NCI-H510A treated with DMSO at 0.1 percent for 48 hours (cell line): ENCODE results near the gene NKIRAS2.
"Not testable (repeated sequence)": the region's sequence is repeated elsewhere in the genome, so short reads cannot be mapped to it uniquely, and the experiment has no call there.

Experiments used
- DNase-seq: peaks from one replicate; lab custom pipeline; 2025; lab: John Stamatoyannopoulos, UW

NKIRAS2 gene

DNA sequence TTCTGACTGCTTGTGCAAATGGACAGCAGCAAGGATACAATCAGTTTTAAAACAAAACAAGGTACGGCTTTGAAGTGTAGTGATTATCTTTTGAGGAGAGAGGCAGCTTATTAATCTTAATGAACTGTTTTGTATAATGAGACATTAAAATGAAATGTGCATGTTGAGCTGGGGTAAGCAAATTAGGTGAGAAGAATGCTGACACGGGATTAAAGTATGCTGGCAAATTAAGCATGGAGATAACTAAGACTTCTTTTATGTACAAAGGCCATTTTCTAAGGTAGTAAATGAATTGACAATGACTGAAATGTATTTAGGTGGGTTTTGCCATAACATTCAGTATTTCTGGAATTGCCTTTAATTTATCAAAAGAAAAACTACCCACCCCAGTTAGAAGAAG lies 21.4 kb upstream of the NKIRAS2 start:
- DNase-seq = no peak

DNA sequence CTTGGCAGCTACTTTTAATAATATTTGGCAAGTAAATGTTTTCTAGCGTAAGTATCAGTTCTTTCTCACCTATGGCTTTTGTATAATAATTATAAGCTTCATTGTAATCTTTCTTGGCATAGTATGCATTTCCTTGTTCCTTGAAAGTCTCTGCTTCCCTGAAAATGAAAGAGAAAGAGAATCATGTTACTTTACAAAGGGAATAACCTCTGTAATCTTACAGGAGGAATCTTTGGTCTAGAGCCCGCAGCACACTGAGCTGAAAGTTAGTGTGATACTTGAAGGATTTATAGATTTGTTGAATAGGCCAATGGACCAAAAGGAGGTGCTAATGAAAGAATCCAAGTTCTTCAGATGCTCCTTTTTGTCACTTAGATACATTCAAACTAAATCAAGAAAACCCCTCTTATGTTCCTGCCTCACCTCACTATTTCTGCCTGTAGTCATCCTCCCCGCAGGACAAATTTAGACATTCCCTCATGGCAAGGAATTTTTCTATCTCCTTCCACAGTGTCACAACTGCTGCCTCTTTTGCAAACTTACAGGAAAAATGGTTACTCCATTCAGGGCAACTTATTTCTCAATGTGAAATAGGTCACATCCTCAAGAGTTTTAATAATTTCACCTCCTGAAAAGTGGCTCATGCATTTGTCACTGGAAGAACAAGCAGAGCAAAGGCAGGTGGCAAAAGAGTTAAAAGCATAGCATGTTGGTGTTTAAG lies 19.3 kb upstream of the NKIRAS2 start:
- DNase-seq = no peak

DNA sequence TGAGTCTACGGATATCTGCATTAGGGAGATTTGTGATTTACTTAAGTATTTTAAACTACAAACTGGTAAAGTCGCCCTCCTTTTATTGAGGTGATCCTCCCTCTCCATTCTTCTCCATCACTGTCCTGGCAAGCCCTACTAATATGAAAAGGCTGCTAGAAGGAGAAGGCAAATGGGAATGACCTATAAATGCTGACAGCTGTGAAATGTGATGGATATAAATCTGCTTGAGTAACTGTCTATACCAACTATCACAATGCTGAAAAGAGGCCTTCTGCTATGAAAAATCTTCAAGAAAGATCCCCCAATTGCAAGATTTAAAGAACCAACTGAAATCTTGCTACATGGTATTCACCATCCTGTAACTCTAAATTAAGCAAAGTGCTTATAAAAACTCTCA lies 18.2 kb upstream of the NKIRAS2 start:
- no peak for DNase-seq

DNA sequence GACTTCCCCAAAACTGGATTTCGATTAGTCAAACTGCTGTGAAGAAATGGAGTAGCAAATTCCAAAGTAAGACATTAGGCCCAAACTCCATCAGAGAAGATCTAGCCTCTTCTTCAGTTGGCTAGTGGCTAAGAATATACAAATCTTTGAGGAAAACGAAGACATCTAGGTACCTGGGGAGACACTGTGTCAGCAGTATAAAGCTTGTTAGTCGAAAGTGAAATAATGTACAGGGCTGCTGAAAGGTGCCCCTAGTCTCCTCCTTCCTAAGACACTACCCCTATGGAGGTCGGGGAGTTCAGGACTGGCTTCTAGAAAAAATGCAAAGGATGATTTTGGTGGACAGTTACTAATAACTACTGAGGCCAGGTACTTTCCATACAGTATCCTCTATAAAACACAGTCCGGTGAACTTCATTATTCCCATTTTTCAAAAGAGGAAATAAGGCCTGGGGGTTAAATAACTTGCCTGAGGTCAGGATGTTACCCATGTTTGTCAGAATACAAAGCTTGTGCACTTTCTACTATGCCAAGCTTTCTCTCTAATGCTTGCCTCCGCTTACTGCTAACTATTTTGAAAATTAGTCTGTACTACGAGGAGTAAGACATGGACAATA lies 17.6 kb upstream of the NKIRAS2 start:
- no peak for DNase-seq

DNA sequence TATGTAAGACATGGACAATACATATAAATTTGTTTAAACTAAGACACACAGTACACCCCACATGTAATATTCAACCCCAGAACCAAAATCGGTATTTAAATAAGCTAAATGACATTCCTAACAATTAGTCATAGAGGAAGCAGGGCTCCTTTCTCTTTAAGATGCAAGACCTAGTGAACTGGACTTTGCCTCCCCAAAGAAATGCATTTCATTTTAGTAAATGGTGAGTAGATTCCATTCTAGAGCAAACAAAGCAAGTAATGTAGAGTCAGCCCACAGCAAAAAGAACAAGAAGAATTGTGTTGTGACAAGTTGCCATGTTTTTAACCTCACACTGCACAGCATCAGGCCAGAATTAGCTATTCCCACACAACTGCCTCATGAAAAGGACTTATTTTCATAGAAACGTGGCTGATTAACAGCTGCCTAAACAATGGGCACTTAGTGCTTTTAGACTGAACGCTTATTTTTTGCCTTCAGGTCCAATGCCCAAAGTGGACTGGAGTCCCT lies 17.0 kb upstream of the NKIRAS2 start:
- DNase-seq = no peak

DNA sequence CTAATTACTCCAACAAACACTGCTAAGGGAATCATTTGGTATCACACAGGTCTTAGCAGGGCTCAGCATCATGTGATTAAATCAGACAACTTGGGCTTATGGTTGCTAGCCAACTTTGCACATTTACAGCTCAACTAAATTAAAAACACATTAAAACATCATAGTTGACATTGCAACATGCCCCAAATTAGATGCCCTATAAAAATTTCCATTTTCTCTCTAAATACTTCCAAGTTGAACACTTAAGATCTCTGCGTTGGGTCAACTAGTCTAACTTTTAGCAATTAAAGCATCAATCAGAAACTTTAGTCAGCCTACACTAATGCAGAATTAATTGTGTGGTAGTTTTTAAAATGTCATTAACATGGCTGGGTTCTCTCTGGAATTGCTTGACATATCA lies 14.7 kb upstream of the NKIRAS2 start:
- DNase-seq = no peak

DNA sequence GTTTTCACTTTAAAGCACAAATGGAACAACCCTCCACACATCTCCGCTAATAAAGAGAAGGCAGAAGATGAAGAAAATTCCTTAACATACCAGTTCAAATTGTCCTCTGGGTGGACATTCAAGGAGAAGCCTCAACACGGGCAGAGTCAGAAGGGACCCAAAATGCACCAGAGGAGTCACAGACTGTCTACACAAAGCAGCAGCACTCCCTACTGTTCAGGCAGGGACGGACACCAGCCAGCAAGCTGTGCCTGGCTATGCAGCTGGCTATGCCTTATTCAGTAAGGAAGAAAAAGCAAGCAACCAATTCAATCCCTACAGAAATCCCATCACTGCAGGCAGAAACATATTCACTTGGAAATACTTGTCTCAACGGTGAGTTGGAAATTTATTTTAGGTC lies 10.7 kb upstream of the NKIRAS2 start:
- DNase-seq = no peak

DNA sequence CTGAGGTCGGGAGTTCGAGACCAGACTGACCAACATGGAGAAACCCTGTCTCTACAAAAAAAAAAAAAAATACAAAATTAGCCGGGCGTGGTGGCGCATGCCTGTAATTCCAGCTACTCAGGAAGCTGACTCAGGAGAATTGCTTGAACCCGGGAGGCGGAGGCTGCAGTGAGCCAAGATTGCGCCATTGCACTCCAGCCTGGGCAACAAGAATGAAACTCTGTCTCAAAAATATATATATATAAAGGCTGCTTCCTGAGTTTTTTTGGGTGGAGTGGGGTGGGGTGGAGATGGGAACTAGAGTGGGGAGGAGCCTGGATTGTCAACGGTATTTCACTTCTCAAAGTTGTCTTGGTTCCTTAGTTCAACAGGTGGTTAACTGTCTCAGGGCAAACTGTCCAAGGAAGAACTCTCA lies 9.6 kb upstream of the NKIRAS2 start:
- not testable (repeated sequence) for DNase-seq

DNA sequence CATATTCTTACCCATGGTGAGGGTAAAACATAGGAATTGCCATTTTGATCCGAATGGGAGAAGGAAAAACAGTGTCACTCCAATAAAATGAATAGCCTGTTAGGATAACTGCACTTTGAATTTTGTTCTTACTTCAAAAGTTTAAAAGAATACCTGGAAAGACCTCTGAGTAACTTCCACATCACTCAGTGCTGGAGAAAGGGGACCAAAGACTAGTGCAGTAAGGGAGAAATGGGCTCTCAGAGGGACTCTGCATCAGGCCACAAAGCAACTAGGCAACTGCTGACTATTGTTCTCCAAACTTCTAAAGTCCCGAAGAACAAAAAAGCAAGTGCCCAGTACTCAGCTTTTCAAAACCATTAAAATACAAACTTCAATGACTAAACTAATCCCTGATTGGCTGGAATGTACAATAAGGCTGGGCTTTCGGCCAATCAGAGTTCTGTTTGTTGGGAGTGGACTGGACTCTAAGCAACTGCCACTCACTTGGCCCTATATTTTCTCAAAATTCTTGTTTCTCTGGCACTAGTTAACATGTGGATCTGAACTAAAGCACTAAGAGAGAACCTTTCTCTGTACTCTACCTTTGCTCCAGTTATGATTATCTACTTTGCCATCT lies 8.9 kb upstream of the NKIRAS2 start:
- no peak for DNase-seq

DNA sequence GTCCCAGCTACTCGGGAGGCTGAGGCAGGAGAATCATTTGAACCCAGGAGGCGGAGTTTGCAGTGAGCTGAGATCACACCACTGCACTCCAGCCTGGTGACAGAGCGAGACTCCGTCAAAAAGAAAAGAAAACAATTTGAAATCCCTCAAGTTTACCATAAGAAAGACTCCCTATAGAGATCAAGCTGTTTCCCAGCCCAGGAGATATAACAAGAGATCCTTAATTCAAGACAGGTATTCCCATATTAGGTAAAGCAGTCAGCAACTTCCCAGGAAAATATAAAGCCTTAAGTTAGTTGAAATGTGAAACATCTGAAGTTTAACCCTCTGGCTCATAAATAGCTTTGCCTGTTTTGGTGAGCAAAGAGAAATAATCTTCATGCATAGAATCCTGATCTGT lies 7.5 kb upstream of the NKIRAS2 start:
- DNase-seq = not testable (repeated sequence)

DNA sequence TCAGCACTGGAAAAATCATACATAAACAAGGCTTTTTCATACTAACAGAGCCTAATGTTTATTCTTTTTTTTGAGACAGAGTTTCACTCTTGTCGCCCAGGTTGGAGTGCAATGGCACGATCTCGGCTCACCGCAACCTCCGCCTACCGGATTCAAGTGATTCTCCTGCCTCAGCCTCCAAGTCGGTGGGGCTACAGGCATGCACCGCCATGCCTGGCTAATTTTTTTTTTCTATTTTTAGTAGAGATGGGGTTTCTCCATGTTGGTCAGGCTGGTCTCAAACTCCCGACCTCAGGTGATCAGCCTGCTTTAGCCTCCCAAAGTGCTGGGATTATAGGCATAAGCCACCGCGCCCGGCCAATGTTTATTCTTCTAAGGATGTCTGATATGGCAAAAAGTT lies 6.2 kb upstream of the NKIRAS2 start:
- DNase-seq = not testable (repeated sequence)

DNA sequence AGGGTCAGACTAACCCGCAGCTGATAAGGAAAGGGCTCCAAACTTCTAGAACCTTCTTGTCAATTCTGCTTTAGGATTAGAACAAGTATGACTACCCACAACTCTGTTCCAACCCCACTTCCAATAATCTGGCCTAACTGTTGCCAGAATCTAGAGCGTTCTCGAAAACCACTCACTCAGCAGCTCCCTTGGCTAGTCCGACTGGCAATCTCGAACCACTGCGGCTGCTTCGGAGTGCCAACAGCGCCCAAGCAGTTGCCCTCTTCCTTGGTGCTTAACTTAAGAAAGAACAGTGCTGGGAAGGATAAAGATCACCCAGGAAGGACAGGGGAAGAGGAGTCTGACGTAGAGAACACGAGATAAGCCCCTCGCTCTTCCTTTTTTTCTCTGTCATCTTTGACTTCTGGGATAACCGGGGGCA lies 3.5 kb upstream of the NKIRAS2 start:
- peak; percentile 34 for DNase-seq

DNA sequence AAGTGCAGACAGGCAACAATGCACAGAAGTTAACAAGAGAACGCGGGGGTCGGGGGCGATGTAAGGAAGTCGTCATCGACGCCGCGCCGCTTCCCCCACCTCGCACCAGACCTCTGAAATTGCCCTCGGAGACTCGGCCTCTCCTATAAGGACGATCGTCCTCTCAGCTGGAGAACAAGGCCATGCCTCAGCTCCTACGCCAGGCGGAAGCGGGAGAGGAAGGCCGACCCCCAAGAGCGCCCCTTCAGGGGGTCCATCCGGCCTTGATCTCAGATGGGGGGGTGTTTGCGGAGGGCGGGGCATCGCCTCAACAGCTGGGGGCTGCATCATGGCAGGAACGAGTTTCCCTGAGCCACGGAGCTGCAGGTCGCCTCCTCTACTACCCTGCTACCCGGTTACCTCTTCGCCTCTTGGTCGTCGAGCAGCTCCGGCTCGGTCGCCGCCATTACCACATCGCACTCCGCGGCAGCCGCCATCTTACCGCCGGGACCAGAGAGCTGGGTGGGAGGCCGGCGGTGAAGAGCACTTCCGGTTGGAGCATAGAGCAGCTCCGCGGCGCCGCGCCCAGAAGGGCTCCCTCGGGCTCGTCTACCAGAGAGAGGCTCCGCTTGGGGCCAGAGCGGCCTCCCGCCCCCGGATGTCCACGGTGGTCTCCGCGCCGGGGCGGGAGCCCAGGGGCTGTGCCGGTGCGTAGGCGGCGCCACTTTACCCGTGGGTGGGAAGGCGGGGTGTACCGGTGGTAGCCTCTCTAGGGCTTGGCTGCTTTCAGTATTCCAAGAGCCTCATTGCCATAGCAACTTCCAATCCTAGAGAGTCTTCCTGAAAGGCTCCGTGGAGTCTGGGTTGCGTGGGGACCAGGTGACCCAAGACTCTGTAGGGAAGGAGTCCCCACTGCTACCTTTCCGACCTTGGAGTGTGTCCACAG lies 2.7 kb upstream of the NKIRAS2 start, which contains the start of gene DNAJC7:
Gene DNAJC7 (minus strand): TSS at position 499 of the 925 bp plus-strand sequence. CDS start 23 bp downstream, at position 476.
- peak; percentile 84 for DNase-seq

DNA sequence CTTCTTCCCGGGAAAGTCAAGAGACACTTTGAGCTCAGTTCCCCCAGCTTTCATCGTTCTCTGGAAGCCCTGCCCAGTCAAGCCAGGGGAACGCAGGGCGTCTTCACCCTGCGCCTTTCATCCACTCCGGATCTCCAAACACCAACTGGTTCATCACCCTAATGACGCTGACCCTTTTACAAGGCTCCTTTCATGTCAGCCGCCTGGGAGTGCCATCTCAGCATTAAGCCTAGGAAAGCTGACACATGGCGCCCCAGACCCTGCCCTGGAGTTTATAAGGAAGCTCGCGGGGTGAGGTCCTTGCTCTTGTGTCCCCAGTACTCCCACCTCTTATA lies 2.1 kb upstream of the NKIRAS2 start:
- no peak for DNase-seq

DNA sequence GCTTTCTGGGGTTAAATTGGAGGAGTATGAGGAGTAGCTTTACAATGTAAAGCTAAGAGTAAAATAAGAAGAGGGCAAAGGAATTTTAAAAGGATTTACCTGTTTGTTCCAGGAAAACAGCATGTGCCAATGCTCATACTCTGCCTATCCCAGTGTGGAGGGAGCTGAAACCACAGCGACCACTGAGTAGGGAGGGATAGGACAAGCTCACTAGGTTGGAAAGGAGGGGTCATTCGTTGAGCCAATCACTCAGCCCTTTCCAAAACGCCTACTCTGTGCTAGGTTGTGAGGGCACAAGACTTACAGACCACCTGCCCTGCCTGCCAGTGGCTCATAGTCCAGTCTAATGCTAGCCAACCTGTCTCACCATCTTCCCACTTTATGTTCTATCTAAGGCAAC lies 1.6 kb upstream of the NKIRAS2 start:
- no peak for DNase-seq

DNA sequence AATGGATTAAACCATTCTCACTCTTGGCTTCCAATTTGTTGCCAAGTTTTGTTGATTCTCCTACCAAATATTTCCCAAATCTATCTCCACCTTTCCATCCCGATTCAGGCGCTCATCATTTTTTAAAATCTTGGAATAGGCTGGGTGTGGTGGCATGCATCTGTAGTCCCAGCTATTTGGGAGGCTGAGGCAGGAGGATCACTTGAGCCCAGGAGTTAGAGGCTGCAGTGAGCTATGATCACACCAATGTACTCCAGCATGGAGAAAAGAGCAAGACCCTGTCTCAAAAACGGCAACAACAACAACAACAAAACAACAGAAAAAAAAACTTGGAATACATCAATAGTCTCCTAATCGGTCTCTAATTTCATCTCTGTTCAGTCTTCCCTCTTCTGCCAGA lies 902 bp upstream of the NKIRAS2 start:
- DNase-seq = no peak

DNA sequence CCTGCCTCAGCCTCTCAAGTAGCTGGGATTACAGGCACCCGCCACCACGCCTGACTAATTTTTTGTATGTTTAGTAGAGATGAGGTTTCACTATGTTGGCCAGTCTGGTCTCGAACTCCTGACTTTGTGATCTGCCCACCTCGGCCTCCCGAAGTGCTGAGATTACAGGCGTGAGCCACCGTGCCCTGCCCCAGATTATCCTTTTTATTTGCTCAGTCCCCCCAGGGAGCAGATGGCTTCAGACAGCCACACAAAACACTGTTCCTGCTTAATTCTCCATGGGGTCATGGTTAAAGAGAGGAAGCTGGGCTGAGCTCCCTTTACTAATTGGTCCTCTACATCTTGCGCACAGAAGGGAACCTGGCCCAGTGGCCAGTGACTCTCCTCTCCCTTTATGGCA lies 955 bp downstream of the NKIRAS2 start:
- not testable (repeated sequence) for DNase-seq

DNA sequence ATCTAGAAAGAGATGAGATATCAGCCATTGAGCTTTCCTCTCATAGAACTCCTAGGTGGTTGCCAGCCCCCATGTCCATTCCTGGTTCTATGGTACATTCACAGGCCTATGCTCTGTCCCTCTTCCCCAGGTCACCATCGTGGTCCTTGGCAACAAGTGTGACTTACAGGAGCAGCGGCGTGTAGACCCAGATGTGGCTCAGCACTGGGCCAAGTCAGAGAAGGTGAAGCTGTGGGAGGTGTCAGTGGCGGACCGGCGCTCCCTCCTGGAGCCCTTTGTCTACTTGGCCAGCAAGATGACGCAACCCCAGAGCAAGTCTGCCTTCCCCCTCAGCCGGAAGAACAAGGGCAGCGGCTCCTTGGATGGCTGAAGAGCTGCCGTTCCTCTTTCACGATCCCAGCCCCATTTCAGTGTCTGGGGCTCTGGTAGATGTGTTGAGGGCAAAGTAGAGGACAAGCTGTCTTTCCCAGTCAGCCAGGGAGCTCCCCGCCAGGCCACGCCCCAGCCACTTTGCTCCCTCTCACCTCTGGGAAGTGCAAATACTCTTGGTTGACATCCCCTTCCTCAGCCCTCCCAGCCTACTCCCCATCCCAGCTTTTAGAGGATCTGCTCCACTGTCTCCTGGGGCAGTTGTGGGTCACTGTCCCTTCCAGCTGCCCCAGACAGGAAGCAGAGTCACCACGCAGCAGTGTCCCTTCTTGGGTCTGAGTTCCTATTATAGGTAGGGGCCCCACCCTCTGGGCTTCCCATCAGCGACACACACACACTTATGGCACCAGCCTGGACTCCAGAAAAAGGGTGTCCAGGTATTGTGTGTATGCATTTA lies 3.8 kb downstream of the NKIRAS2 start:
- no peak for DNase-seq

DNA sequence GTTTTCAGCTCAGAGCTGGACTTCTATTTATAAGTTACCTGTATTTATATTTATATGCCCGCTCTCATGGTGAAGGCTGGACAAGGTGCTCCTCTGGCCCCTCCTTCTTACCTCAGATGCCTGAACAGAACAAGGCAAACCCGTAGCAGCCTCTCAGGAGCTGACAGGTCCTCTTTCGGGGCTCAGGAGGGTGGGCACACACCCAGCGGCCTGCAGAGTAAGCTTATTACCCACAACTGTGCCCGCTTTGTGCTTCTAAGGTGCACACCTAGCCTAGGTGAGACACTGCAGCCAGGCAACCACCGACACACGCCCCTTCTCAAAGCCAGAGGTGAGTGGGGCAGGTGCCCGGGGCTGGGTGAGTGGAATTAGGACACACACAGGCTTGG lies 5.3 kb downstream of the NKIRAS2 start:
- no peak for DNase-seq

DNA sequence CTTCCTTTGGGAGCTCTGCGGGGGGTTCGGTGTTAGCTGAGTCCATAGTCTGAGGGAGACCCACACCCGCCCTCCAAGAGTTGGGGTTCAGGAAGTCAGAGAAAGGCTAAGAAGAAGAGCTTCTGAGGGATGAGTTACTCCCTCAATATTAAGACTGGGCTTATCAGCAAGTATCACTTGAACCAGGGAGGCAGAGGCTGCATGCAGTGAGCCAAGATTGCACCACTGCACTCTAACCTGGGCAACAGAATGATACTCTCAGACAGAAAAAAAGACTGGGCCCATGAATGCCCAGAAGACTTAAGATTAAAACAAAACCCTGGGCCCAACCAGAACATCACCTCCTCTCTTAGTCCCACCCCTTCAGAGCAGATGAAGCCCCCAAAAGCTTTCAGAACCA lies 6.0 kb downstream of the NKIRAS2 start:
- DNase-seq = no peak

DNA sequence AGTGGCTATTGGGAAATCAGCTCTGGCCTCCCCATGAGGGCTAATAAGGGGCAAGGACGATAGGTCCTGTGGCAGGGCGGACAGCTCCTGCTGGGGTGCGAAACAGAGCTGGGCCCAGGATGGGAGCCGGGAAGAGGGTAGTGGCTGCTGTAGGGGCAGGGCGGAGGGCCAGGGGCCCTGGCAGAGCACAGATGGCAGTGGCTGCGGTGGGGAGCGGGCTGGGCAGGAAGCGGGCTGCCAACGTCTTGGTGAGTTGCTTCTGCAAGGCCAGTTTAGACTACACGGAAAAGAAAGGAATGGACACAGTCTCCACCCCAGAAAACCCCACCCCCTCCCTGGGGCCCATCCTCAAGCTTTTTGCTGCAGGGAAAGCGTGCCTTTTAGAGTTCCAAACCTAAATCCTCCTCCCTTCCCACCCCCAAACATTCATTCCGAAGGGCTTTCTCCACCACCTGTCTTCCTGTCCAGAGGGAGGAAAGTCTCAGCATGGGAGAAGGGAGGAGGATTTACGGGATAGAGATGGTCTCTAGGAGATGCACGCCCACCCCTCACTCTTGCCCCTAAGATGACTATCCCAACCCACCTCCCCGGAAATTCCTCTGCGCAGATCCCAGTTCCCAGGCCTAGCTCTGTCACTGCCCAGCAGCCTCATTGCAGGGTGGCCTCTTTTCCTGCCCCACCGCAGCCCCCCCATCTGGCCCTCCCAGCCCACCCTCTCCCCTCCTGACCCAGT lies 7.1 kb downstream of the NKIRAS2 start:
- DNase-seq = no peak
